NCI-H510A treated with DMSO at 0.1 percent for 48 hours (cell line): Measurements from ENCODE around the gene AGXT2.
"Not testable (repeated sequence)": the region's sequence is repeated elsewhere in the genome, so short reads cannot be mapped to it uniquely, and the experiment has no call there.

Experiments used
- DNase-seq: peaks from one replicate; lab custom pipeline; 2025; lab: John Stamatoyannopoulos, UW

The AGXT2 gene

DNA sequence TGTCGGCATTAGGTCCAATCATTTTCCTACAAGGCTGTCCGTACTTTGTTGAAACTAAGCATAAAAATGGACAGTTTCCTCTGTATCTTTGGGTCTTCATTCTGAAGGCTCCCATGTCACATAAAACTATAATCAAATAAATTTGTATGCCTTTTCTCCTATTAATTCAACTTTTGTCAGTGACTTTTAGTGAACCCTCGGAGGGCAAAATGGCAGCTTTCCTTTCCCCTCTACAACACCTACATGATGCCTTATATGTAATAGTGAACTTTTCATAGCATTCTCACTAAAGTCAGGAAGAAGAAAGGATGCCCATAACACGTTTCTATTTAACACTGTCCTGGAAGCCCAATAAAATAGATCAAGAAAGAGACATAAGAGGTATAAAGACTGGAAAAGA is 5.1 kb upstream of the AGXT2 start:
- DNase-seq = no peak

DNA sequence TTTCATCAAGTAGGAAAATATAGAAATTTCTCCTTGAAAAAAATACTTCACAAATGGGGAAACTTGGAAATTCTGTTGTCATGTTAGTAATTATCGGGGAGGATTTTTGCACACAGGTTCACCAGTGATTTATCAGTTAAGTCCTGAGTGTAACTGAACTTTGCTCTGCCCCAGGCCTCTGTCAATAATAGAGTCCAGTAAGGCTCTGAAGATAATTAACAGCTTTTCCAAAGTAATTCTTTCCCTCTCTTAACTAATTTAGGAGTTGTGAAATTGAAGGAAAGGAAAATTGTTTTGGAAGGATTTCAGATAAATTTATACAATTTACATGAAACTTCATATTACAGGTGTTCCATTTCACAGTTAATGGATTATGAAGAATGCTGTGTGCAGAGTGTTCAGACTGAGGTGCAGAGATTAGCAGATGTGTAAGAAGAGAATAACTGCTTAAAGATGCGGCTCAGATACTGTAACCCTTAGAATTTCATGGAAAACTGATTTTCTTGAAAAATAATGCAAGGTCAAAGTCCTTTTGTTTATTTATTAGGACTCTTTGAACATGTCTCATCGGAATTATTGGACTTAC is 2.9 kb upstream of the AGXT2 start:
- no peak for DNase-seq

- DNase-seq = no peak
Measured at GRCh38 chr5:35048910-35049309, 1.2 kb upstream of the AGXT2 start.

GRCh38 chr5:35046774-35047173 is 975 bp downstream of the AGXT2 start:
- no peak for DNase-seq

GRCh38 chr5:35045280-35045679 is 2.5 kb downstream of the AGXT2 start:
- no peak for DNase-seq

- no peak for DNase-seq
Measured at GRCh38 chr5:35044649-35045048, 3.1 kb downstream of the AGXT2 start.

DNA sequence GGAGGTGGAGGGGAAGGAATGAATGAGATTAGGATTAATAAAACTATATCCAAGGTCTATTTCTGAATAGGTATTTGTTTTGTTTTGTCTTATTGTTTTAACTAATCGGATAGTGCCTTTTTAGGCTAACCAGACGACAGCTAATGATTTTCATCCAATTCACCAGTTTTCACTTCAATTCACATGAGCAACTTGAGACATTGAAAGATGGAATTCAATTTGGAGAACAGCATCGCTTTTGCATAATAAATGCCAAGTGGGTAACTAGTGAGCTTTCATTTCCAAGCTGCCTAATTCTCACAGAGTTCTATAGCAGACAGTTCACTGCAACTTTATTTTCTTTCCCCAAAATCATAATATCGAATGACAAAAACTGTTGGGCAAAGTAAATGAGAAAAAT is 5.0 kb downstream of the AGXT2 start:
- DNase-seq = no peak

- DNase-seq = no peak
Measured at GRCh38 chr5:35041261-35041660, 6.5 kb downstream of the AGXT2 start.

DNA sequence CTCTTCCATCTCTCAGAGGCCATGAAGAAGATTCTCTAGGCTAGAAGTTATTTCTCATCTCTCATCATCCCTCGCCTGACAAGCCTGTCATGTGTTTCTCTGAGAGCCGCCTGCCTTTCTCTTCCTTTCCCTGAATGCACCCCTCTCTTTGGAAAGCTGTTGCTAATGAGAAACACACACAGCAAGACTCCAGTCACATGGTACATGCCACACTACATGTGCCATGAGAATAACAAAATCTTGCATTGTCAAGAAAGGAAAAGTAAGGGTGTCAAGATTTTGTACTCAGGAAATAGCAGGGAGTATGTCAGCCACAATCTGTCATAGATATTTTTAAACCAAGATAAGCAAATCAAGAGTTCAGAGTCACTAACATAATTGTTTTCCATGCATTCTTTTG is 8.9 kb downstream of the AGXT2 start:
- DNase-seq = no peak

DNA sequence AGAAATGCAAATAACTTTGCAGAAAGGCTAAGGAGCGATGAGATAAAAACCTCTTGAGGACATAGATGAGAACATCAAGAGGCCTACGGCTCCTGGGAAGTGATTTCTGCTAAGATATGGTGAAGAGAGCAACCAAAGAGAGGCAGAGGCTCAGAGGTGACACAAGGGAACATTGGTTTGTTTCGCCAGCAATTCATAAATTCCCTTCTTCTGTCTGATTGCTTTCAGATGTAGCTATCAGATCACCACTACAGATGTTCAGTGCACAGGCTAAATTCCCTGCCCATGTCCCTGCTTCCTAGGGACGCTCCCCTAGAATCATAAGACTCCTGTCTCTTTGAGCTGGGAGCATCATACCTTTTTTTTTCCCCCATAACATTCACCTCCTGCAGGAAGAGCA is 11.2 kb downstream of the AGXT2 start:
- DNase-seq = no peak

DNA sequence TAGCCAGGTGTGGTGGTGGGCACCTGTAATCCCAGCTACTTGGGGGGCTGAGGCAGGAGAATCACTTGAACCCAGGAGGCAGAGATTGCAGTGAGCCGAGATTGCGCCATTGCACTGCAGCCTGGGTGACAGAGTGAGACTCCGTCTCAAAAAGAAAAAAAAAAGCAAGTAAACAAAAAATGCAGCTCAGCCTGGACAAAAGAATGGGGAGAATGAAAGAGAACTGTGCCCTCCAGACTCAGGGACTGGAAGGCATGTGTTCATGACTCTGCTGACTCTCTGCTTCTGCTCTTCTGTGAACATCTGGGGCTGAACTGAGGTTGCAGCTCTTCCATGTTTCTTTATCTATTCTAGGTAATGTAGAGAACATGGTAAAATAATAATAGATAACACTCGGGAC is 11.8 kb downstream of the AGXT2 start:
- DNase-seq = not testable (repeated sequence)

- no peak for DNase-seq
Measured at GRCh38 chr5:35035271-35035670, 12.5 kb downstream of the AGXT2 start.

DNA sequence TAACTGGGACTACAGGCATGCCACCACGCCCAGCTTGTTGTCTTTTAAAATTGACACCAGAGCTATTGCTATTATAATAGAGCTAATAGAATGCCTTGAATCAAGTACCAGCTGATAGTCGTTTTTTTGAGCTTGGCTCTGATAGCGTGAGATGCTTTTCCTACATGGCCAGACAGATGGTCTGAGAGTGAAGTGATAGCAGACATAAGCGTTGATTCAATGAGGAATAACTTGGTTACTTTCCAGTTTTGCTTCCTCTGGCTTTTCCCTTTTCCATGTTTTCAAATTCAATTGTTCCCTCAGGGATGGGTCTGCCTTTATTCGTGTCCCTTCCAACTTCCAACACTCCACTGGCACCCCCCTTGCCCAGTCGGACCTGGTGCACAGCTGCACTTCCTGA is 15.4 kb downstream of the AGXT2 start:
- DNase-seq = no peak

GRCh38 chr5:35031276-35031675 is 16.5 kb downstream of the AGXT2 start:
- no peak for DNase-seq

- no peak for DNase-seq
Measured at GRCh38 chr5:35030426-35031100, 17.2 kb downstream of the AGXT2 start.

- DNase-seq = no peak
Measured at GRCh38 chr5:35029333-35029732, 18.4 kb downstream of the AGXT2 start.

DNA sequence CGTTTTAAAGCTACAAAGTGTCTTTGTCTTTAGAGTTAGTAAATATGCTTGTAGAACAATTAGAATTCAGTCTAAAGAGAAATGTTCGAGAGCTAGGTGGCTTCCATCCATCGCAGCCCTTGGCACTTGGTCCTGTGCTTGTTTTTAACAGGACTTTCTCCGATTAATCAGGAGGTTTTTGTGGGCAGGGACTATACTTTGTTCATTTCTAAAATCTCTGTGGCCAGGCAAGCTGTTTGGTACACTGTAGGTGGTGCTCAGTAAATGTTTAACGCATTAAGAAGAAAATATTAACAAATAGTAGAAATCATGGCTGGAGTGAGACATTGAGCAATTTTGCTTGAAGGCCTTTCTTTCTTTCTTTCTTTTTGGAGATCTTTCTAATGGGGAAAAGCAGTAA is 20.8 kb downstream of the AGXT2 start:
- DNase-seq = no peak

DNA sequence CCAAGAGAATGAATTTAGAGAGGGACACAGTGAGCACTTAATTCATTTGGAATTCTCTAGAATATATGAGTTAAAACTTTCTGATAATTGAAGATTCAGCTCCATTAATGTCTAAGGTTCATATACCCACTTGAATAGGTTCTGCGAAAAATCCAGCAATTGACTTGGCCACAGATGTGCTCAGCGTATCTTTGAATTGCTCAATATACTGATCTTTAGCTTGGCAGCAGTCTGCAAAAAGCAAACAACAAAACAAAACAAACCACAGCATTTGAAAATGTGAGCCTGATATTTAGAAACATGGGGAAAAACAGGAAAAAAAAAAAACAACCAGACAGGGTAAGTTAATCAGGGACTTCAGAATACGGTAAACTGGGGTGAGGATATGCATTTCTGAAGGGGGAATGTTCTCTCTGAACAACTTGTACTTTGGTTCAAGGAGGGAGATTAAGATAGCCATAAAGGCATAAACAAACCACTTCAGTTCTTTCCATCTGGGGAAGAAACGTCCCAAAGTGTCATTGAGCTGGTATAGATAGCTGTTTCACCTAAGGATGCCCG is 21.4 kb downstream of the AGXT2 start:
- DNase-seq = no peak

- no peak for DNase-seq
Measured at GRCh38 chr5:35024911-35025510, 22.7 kb downstream of the AGXT2 start.

DNA sequence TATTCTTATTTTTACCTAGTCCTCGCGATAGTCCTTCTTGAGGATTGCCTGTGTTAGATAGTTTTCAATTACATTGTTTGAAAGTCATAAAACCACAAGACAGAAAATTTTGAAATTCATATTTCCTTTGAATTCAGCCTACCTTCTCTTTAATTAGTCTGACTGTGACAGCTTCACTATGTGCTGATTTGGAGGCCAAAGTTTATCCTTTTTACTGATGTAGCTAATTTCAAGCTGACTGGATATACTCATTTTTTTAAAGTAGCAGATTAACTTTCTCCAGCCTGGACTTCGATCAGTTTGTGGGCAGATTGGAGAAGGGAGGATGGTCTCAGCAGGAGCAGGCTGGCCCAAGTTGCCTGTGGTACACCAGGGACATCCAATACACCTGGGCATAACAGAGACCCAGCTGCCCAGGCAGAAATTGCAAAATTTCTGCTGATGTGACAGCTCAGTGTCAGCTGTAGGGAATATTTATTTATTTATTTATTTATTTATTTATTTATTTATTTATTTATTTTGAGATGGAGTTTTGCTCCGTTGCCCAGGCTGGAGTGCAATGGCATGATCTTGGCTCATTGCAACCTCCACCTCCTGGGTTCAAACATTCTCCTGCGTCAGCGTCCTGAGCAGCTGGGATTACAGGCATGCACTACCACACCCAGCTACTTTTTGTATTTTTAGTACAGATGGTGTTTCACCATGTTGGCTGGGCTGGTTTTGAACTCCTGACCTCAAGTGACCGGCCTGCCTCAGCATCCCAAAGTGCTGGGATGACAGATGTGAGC is 24.2 kb downstream of the AGXT2 start:
- DNase-seq = no peak

DNA sequence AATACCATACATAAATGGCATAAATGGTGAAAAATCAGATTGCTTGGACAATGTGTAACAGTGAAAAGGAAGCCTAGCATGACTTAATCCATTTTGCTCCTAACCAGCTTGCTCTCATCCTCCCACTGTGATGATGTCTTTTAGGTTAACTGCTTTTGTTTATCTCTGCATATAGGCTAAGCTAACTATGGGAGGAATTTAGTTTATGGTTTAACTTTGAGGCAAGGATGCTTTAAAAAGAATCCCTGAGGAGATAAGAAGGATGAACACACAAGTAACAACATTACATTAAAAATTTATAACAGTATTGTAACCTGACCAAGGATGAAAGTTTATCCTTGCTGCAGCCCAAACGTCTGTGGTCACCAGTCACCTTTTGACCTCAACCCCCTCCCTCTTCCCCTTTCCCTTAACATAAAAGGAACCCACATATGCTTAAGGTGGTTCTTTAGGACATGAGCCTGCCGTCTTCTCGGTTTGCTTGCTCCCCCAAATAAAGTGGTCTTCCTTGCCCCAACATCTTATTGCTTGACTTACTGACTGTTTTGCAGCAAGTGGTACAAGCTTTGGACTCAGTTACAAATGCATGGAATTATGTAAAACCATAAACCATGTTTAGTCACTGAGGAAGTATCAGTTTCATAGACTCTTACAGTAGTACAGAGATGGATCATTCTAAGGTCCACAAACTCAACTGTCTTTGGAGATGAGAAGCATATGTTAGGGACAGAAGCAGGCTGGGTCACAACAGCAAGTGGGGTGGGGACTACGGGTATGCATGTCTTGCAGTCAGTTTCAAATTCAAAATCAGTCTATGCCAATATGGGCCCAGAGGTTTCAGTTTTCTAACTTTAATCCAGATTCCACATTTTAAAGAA is 31.3 kb downstream of the AGXT2 start:
- no peak for DNase-seq

- DNase-seq = no peak
Measured at GRCh38 chr5:35015063-35015462, 32.7 kb downstream of the AGXT2 start.
